Lower lobe of right lung (tissue), 2 donors: ENCODE data around the gene KRTAP10-11. TPM values are rescaled to one million over a fixed set of nuclear protein-coding genes. Genes with fewer than 3 reads are reported as not detected.

Experiments used
- ATAC-seq, 2 donors: fragments of 200-7000 bp; cut with Tn5 transposase; one replicate each; pipeline ENCODE4 v1.9.1; 2020 to 2022; ENCODE audit warnings: mild to moderate bottlenecking in 2 of 2, moderate library complexity in 2 of 2
- DNase-seq: peaks from one replicate; pipeline ENCODE4 v3.0.0-alpha.2; 2020
- H3K27ac ChIP-seq: fragments of 200-600 bp; one replicate; pipeline ENCODE4 v1.8.0; 2022
- H3K27me3 ChIP-seq: fragments of 200-600 bp; one replicate; pipeline ENCODE4 v1.8.0; 2022; ENCODE audit warnings: low read depth
- H3K36me3 ChIP-seq: fragments of 200-600 bp; one replicate; pipeline ENCODE4 v1.8.0; 2022; ENCODE audit warnings: mild to moderate bottlenecking
- H3K4me1 ChIP-seq: fragments of 200-600 bp; one replicate; pipeline ENCODE4 v1.8.0; 2022
- H3K4me3 ChIP-seq: fragments of 200-600 bp; one replicate; pipeline ENCODE4 v1.8.0; 2022; ENCODE audit warnings: mild to moderate bottlenecking
- H3K9me3 ChIP-seq: fragments of 200-600 bp; one replicate; pipeline ENCODE4 v1.8.0; 2022
- CTCF ChIP-seq: fragments of 200-600 bp; IDR thresholded peaks from one replicate; pipeline ENCODE4 v1.8.0; 2022; ENCODE audit warnings: antibody characterized with exemption, mild to moderate bottlenecking
- intact Hi-C: fragments of 100-400 bp; cut with DNase I; formaldehyde crosslinking; loops from one replicate; pipeline ENCODE4 v1.11.0; 2022
- total RNA-seq: library from RNA; stranded (reverse); fragmentation: NEBNext Ultra II Directional; extraction: Animal tissue kit (Norgen Biotek cat#: 25700); gene quantifications from one replicate; pipeline ENCODE4 v1.2.1, GENCODE V29; 2021
- donor health status: DM: no; HTN: yes; CAD: no; lungs with severe emphysema.

Gene KRTAP10-11
- total RNA-seq, 1 donor from 2014 or later, result not detected

- TF ChIP-seq CTCF, result no peak
- no peak for ATAC-seq
- no peaks in the 10 kb centered on the region for H3K36me3 ChIP-seq
- no peak overlapping the region for H3K4me3 ChIP-seq
- H3K27ac ChIP-seq, result no peak overlapping the region
- intact Hi-C loops, result no loop called here
- DNase-seq, result no peak
- peaks cover 23% of the 10 kb centered on the region for H3K9me3 ChIP-seq
- H3K27me3 ChIP-seq, result peaks cover 38% of the 10 kb centered on the region
- no peaks in the 10 kb centered on the region for H3K4me1 ChIP-seq
These were observed 50.4 kb downstream of the KRTAP10-11 start for GRCh38 chr21:44696572-44696971.

Other genes with a start within 250 kb of the KRTAP10-11 start
- 4.0 TPM for gene LRRC3, start 190.9 kb upstream of the KRTAP10-11 start, total RNA-seq
- gene KRTAP10-1, start 106.2 kb upstream of the KRTAP10-11 start, total RNA-seq, result not detected
- not detected for gene KRTAP10-2, start 94.9 kb upstream of the KRTAP10-11 start, total RNA-seq
- not detected for gene KRTAP10-3, start 87.6 kb upstream of the KRTAP10-11 start, total RNA-seq
- gene KRTAP10-4, start 72.7 kb upstream of the KRTAP10-11 start, total RNA-seq, result not detected
- not detected for gene KRTAP10-5, start 65.8 kb upstream of the KRTAP10-11 start, total RNA-seq
- gene KRTAP10-6, start 53.9 kb upstream of the KRTAP10-11 start, total RNA-seq, result not detected
- gene KRTAP10-7, start 45.8 kb upstream of the KRTAP10-11 start, total RNA-seq, result not detected
- not detected for gene KRTAP10-8, start 34.3 kb upstream of the KRTAP10-11 start, total RNA-seq
- gene KRTAP10-9, start 19.3 kb upstream of the KRTAP10-11 start, total RNA-seq, result not detected
- gene KRTAP10-10, start 9.1 kb upstream of the KRTAP10-11 start, total RNA-seq, result not detected
- gene KRTAP12-4, start 8.2 kb downstream of the KRTAP10-11 start, total RNA-seq, result not detected
- not detected for gene KRTAP12-3, start 11.5 kb downstream of the KRTAP10-11 start, total RNA-seq
- not detected for gene KRTAP12-2, start 20.5 kb downstream of the KRTAP10-11 start, total RNA-seq
- not detected for gene KRTAP12-1, start 35.7 kb downstream of the KRTAP10-11 start, total RNA-seq
- gene KRTAP10-12, start 50.8 kb downstream of the KRTAP10-11 start, total RNA-seq, result not detected
- gene TSPEAR, start 65.2 kb downstream of the KRTAP10-11 start, total RNA-seq, result 0.27 TPM
- 76.9 TPM for gene UBE2G2, start 155.4 kb downstream of the KRTAP10-11 start, total RNA-seq
- gene SUMO3, start 171.6 kb downstream of the KRTAP10-11 start, total RNA-seq, result 88.2 TPM
- 209 TPM for gene PTTG1IP, start 227.3 kb downstream of the KRTAP10-11 start, total RNA-seq